GM12878 (cell line): ENCODE measurements around the gene TBC1D25. TPM values are rescaled to one million over a fixed set of nuclear protein-coding genes. Genes with fewer than 3 reads are reported as not detected.
A peak's percentile ranks its signal among the peaks of the same experiment; 100 is the strongest.

ENCODE experiments used
- CBFB ChIP-seq: IDR thresholded peaks from 2 replicates; pipeline ENCODE4 v1.6.1; 2016; ENCODE audit warnings: antibody characterized with exemption, low read depth
- CBX3 ChIP-seq: fragments of 200-600 bp; sonication (generic); IDR thresholded peaks from 2 replicates; pipeline ENCODE4 v1.6.1; 2016; ENCODE audit warnings: low read depth, borderline replicate concordance
- CEBPB ChIP-seq, 2 experiments: fragments of 150-350 bp in 1 of 2; IDR thresholded peaks; 2 replicates each; pipeline ENCODE4 v1.6.1; 2012 to 2014; ENCODE audit warnings: low read depth in 2 of 2, low read length in 2 of 2, borderline replicate concordance in 1 of 2, inconsistent platforms in 1 of 2
- CHD1 ChIP-seq: IDR thresholded peaks from 2 replicates; pipeline ENCODE4 v1.6.1; 2012; ENCODE audit warnings: low read depth, low read length, improper control_type of control experiment
- ETV6 ChIP-seq, 2 experiments: fragments of 450-650 bp in 1 of 2; IDR thresholded peaks in 1 of 2; conservative IDR thresholded peaks in 1 of 2; 2 replicates each; pipeline ENCODE4 v1.6.1; 2014; ENCODE audit warnings: antibody characterized with exemption in 1 of 2, borderline replicate concordance in 1 of 2, low read depth in 1 of 2, mild to moderate bottlenecking in 1 of 2, moderate library complexity in 1 of 2
- KAT2A ChIP-seq: conservative IDR thresholded peaks from 2 replicates; pipeline ENCODE4 v1.6.1; 2011; ENCODE audit warnings: low read depth, low read length; ENCODE audit not compliant: control insufficient read depth
- LARP7 ChIP-seq: fragments of 450-650 bp; IDR thresholded peaks from 2 replicates; pipeline ENCODE4 v1.6.1; 2017; ENCODE audit warnings: mild to moderate bottlenecking
- MEF2B ChIP-seq: fragments of 450-650 bp; IDR thresholded peaks from 2 replicates; pipeline ENCODE4 v1.6.1; 2018; ENCODE audit warnings: mild to moderate bottlenecking, moderate library complexity; ENCODE audit not compliant: partially characterized antibody, poor library complexity, severe bottlenecking
- MYB ChIP-seq: fragments of 150-350 bp; IDR thresholded peaks from 2 replicates; pipeline ENCODE4 v1.6.1; 2014; ENCODE audit warnings: mild to moderate bottlenecking, low read depth, low read length, borderline replicate concordance
- POLR2AphosphoS2 ChIP-seq: IDR thresholded peaks from 2 replicates; pipeline ENCODE4 v1.6.1; 2011; ENCODE audit warnings: low read depth, mild to moderate bottlenecking, low read length, improper control_type of control experiment, moderate library complexity
- RAD21 ChIP-seq: IDR thresholded peaks from 2 replicates; pipeline ENCODE4 v1.6.1; 2011; ENCODE audit warnings: mild to moderate bottlenecking, low read depth, low read length, moderate library complexity; ENCODE audit not compliant: insufficient read depth
- RCOR1 ChIP-seq: conservative IDR thresholded peaks from 2 replicates; pipeline ENCODE4 v1.6.1; 2012; ENCODE audit warnings: low read depth, low read length, improper control_type of control experiment
- SIX5 ChIP-seq: IDR thresholded peaks from 2 replicates; pipeline ENCODE4 v1.6.1; 2011; ENCODE audit warnings: mild to moderate bottlenecking, low read depth, low read length, moderate library complexity; ENCODE audit not compliant: severe bottlenecking
- WRNIP1 ChIP-seq: IDR thresholded peaks from 2 replicates; pipeline ENCODE4 v1.6.1; 2011; ENCODE audit warnings: low read depth, low read length, improper control_type of control experiment, borderline replicate concordance
- ZNF207 ChIP-seq: fragments of 450-650 bp; IDR thresholded peaks from 2 replicates; pipeline ENCODE4 v1.6.1; 2014; ENCODE audit warnings: antibody characterized with exemption, mild to moderate bottlenecking, borderline replicate concordance
- polyA plus RNA-seq, 11 experiments: library from polyadenylated mRNA; depleted of rRNA in 4 of 11; unstranded in 6 of 11; stranded (reverse) in 5 of 11; fragments of >200 nt; fragmentation: Nextera tagmentation in 4 of 11; fragmentation: Illumina TruSeq in 1 of 11; extraction: Ambion mirVana in 4 of 11; extraction: Trizol in 1 of 11; gene quantifications; 1 replicate in 1 of 11; 2 replicates in 10 of 11; pipeline versions ENCODE4 v1.2.1 to v1.2.3, GENCODE V29; 2011 to 2016; ENCODE audit warnings: inconsistent platforms in 2 of 11, missing spikeins in 2 of 11, low read depth in 1 of 11
- total RNA-seq, 4 experiments: library from RNA; depleted of rRNA in 3 of 4; stranded (reverse); fragments of >200 nt in 3 of 4; fragmentation: Illumina TruSeq in 1 of 4; extraction: Trizol in 1 of 4; gene quantifications; 2 replicates each; pipeline versions ENCODE4 v1.2.1 to v1.2.3, GENCODE V29; 2013 to 2021
- TF ChIP-seq, protein P1 (sequence below): IDR thresholded peaks from 2 replicates; pipeline ENCODE4 v1.6.1; 2012; ENCODE audit warnings: low read length, inconsistent platforms
- TF ChIP-seq, protein P2 (sequence below): IDR thresholded peaks from 2 replicates; pipeline ENCODE4 v1.6.1; 2011; ENCODE audit warnings: borderline replicate concordance, low read depth, mild to moderate bottlenecking, moderate library complexity, mixed read lengths, low read length; ENCODE audit not compliant: insufficient read depth; ENCODE audit errors: extremely low read length
- TF ChIP-seq, protein P3 (sequence below): fragments of 450-650 bp; IDR thresholded peaks from 2 replicates; pipeline ENCODE4 v1.6.1; 2017; ENCODE audit warnings: low read depth, mild to moderate bottlenecking, moderate library complexity
- TF ChIP-seq, protein P4 (sequence below): fragments of 450-650 bp; formaldehyde crosslinking; IDR thresholded peaks from 2 replicates; pipeline ENCODE4 v1.4.0; 2020; ENCODE audit warnings: mild to moderate bottlenecking, moderate library complexity
- TF ChIP-seq, protein P5 (sequence below): fragments of 450-650 bp; IDR thresholded peaks from 2 replicates; pipeline ENCODE4 v1.6.1; 2014; ENCODE audit warnings: mild to moderate bottlenecking

Gene TBC1D25
- total and polyA plus RNA-seq, 10 of the 15 experiments (the other 5 are each of a cell fraction or from before 2014, with no cell fraction given), result 0.79 to 17.3 (median 10.0) TPM

DNA sequence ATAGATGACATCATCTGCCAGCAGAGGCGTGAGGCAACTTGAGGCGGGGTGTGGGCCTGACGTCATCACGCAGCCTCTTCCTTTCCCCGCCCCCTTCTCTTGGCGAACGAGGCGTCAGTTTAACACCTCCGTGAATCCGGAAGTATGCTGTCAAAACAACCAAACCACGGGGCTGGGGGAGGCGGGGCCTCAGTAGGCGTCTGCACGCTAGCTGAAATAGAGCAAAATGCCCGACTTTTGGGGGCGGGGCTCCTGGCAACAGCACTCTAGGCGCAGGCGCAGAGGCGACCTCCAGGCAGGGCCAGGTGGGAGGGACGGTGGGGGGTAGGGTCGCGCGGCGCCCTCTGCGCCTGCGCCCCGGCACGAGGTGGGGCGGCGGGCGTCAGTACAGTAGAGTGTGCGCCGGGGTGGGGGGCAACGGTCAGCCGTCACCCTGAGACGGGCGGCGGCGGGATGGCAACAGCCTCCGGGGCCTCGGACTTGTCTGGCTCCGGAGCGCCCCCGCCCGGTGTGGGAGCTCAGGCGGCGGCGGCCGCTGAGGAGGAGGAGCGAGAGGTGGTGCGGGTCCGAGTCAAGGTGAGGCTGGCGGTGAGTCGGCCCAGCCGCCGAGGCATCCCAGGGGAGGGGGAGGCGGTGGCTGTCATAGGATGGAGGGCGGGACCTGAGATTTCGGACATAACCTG is at the start of gene TBC1D25 (continued):
- TF ChIP-seq, protein P1, sequence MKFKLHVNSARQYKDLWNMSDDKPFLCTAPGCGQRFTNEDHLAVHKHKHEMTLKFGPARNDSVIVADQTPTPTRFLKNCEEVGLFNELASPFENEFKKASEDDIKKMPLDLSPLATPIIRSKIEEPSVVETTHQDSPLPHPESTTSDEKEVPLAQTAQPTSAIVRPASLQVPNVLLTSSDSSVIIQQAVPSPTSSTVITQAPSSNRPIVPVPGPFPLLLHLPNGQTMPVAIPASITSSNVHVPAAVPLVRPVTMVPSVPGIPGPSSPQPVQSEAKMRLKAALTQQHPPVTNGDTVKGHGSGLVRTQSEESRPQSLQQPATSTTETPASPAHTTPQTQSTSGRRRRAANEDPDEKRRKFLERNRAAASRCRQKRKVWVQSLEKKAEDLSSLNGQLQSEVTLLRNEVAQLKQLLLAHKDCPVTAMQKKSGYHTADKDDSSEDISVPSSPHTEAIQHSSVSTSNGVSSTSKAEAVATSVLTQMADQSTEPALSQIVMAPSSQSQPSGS, result peak; percentile 81; the same call in 1 of the 2 replicates
- TF ChIP-seq ETV6 (conservative IDR thresholded peaks at IDR 0.05 in 1 of 2, IDR thresholded peaks at IDR 0.05 in 1 of 2; ENCODE audit: borderline replicate concordance in 1 of 2, low read depth in 1 of 2), result no peak
- no peak for TF ChIP-seq KAT2A
- no peak for TF ChIP-seq CEBPB (IDR thresholded peaks at IDR 0.05; ENCODE audit: borderline replicate concordance in 1 of 2, low read depth in 2 of 2, low read length in 2 of 2)
- TF ChIP-seq MYB, result peak; percentile 84; the same call in 1 of the 2 replicates
- TF ChIP-seq SIX5, result no peak
- TF ChIP-seq, protein P2, sequence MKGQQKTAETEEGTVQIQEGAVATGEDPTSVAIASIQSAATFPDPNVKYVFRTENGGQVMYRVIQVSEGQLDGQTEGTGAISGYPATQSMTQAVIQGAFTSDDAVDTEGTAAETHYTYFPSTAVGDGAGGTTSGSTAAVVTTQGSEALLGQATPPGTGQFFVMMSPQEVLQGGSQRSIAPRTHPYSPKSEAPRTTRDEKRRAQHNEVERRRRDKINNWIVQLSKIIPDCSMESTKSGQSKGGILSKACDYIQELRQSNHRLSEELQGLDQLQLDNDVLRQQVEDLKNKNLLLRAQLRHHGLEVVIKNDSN, result no peak
- no peak for TF ChIP-seq CBX3
- no peak for TF ChIP-seq CBFB
- TF ChIP-seq ZNF207, result no peak
- TF ChIP-seq, protein P3, sequence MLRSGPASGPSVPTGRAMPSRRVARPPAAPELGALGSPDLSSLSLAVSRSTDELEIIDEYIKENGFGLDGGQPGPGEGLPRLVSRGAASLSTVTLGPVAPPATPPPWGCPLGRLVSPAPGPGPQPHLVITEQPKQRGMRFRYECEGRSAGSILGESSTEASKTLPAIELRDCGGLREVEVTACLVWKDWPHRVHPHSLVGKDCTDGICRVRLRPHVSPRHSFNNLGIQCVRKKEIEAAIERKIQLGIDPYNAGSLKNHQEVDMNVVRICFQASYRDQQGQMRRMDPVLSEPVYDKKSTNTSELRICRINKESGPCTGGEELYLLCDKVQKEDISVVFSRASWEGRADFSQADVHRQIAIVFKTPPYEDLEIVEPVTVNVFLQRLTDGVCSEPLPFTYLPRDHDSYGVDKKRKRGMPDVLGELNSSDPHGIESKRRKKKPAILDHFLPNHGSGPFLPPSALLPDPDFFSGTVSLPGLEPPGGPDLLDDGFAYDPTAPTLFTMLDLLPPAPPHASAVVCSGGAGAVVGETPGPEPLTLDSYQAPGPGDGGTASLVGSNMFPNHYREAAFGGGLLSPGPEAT, result no peak
- TF ChIP-seq, protein P4, sequence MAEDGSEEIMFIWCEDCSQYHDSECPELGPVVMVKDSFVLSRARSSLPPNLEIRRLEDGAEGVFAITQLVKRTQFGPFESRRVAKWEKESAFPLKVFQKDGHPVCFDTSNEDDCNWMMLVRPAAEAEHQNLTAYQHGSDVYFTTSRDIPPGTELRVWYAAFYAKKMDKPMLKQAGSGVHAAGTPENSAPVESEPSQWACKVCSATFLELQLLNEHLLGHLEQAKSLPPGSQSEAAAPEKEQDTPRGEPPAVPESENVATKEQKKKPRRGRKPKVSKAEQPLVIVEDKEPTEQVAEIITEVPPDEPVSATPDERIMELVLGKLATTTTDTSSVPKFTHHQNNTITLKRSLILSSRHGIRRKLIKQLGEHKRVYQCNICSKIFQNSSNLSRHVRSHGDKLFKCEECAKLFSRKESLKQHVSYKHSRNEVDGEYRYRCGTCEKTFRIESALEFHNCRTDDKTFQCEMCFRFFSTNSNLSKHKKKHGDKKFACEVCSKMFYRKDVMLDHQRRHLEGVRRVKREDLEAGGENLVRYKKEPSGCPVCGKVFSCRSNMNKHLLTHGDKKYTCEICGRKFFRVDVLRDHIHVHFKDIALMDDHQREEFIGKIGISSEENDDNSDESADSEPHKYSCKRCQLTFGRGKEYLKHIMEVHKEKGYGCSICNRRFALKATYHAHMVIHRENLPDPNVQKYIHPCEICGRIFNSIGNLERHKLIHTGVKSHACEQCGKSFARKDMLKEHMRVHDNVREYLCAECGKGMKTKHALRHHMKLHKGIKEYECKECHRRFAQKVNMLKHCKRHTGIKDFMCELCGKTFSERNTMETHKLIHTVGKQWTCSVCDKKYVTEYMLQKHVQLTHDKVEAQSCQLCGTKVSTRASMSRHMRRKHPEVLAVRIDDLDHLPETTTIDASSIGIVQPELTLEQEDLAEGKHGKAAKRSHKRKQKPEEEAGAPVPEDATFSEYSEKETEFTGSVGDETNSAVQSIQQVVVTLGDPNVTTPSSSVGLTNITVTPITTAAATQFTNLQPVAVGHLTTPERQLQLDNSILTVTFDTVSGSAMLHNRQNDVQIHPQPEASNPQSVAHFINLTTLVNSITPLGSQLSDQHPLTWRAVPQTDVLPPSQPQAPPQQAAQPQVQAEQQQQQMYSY (CRISPR knock-in tag), result no peak
- no peak for TF ChIP-seq RAD21
- TF ChIP-seq CHD1, result no peak
- TF ChIP-seq RCOR1, result no peak
- peak; percentile 32 for TF ChIP-seq MEF2B
- TF ChIP-seq POLR2AphosphoS2, result no peak
- TF ChIP-seq, protein P5, sequence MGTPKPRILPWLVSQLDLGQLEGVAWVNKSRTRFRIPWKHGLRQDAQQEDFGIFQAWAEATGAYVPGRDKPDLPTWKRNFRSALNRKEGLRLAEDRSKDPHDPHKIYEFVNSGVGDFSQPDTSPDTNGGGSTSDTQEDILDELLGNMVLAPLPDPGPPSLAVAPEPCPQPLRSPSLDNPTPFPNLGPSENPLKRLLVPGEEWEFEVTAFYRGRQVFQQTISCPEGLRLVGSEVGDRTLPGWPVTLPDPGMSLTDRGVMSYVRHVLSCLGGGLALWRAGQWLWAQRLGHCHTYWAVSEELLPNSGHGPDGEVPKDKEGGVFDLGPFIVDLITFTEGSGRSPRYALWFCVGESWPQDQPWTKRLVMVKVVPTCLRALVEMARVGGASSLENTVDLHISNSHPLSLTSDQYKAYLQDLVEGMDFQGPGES, result no peak
- TF ChIP-seq LARP7, result 0 out of 2 replicates have a peak, but pooled peaks have one; percentile 21
- no peak for TF ChIP-seq WRNIP1
